ENCODE results near the gene SPEM1. TPM values are rescaled to one million over a fixed set of nuclear protein-coding genes. Genes with fewer than 3 reads are reported as not detected.

SPEM1 gene
- total and polyA plus RNA-seq, 2 of the 13 experiments (the other 11 are each of a cell fraction or from before 2014, with no cell fraction given) = not detected

DNA sequence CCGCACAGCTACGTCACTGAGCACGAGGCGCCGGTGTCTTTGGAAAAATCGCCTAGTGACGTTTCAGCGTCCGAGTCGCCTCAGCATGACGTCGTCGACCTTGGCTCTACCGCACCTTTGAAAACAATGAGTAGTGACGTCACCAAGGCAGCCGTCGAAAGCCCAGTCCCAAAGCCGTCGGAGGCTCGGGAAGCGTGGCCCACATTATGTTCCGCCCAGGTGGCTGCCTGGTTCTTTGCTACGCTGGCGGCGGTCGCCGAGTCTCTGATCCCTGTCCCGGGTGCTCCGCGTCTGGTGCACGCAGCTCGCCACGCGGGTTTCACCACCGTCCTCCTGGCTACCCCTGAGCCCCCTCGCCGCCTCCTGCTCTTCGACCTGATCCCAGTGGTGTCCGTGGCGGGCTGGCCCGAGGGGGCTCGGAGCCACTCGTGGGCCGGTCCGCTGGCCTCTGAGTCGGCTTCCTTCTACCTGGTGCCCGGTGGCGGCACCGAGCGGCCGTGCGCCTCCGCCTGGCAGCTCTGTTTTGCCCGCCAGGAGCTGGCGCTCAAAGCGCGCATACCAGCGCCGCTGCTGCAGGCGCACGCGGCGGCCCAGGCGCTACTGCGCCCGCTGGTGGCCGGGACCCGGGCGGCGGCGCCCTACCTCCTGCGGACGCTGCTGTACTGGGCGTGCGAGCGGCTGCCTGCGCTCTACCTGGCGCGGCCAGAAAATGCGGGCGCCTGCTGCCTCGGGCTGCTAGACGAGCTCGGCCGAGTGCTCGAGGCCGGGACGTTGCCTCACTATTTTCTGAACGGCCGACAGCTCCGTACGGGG is 16.6 kb downstream of the SPEM1 start (continued):
- TF ChIP-seq, protein P1, sequence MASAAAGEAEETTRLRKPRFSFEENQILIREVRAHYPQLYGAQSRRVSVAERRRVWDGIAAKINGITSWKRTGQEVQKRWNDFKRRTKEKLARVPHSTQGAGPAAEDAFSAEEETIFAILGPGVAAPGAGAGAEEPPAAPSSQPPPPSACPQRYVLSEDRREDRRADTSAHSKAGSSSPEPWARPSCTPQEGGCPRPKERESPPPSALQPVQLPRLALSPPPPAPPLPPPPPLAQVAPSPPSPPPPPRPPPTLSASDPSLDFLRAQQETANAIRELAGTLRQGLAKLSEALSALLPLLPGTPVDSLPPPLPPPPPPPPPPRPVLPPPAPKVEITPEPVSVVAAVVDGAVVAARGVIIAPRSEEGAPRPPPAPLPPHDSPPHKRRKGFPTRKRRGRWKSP (CRISPR knock-in tag; IDR thresholded peaks at IDR 0.05) = peak; percentile 90
- peak; percentile 55 for TF ChIP-seq YY1 (IDR thresholded peaks at IDR 0.05; ENCODE audit: insufficient read depth, insufficient replicate concordance, low read depth, low read length)
- TF ChIP-seq, protein P2, sequence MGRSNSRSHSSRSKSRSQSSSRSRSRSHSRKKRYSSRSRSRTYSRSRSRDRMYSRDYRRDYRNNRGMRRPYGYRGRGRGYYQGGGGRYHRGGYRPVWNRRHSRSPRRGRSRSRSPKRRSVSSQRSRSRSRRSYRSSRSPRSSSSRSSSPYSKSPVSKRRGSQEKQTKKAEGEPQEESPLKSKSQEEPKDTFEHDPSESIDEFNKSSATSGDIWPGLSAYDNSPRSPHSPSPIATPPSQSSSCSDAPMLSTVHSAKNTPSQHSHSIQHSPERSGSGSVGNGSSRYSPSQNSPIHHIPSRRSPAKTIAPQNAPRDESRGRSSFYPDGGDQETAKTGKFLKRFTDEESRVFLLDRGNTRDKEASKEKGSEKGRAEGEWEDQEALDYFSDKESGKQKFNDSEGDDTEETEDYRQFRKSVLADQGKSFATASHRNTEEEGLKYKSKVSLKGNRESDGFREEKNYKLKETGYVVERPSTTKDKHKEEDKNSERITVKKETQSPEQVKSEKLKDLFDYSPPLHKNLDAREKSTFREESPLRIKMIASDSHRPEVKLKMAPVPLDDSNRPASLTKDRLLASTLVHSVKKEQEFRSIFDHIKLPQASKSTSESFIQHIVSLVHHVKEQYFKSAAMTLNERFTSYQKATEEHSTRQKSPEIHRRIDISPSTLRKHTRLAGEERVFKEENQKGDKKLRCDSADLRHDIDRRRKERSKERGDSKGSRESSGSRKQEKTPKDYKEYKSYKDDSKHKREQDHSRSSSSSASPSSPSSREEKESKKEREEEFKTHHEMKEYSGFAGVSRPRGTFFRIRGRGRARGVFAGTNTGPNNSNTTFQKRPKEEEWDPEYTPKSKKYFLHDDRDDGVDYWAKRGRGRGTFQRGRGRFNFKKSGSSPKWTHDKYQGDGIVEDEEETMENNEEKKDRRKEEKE (IDR thresholded peaks at IDR 0.05) = no peak
- 0 out of 2 replicates have a peak, but pooled peaks have one; percentile 52 for TF ChIP-seq HNRNPL (IDR thresholded peaks at IDR 0.05; ENCODE audit: low read depth, low read length)
- no peak for TF ChIP-seq TEAD2 (CRISPR knock-in tag; IDR thresholded peaks at IDR 0.05)
- TF ChIP-seq, protein P3, sequence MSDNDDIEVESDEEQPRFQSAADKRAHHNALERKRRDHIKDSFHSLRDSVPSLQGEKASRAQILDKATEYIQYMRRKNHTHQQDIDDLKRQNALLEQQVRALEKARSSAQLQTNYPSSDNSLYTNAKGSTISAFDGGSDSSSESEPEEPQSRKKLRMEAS (IDR thresholded peaks at IDR 0.05) = peak; percentile 74
- peak; percentile 34; the same call in 1 of the 2 replicates for TF ChIP-seq ATF7-NPFF (CRISPR knock-in tag; IDR thresholded peaks at IDR 0.05; ENCODE audit: low read depth)
- peak; percentile 78 for TF ChIP-seq TEAD3 (CRISPR knock-in tag; optimal IDR thresholded peaks at IDR 0.05; ENCODE audit: borderline replicate concordance)
- TF ChIP-seq ZNF776 (CRISPR knock-in tag; IDR thresholded peaks at IDR 0.05) = peak; percentile 63; the same call in 1 of the 2 replicates
- TF ChIP-seq DPF2 (CRISPR knock-in tag; IDR thresholded peaks at IDR 0.05; ENCODE audit: borderline replicate concordance, low read depth) = no peak
- TF ChIP-seq NFYB (CRISPR knock-in tag; IDR thresholded peaks at IDR 0.05) = no peak
- TF ChIP-seq, protein P4, sequence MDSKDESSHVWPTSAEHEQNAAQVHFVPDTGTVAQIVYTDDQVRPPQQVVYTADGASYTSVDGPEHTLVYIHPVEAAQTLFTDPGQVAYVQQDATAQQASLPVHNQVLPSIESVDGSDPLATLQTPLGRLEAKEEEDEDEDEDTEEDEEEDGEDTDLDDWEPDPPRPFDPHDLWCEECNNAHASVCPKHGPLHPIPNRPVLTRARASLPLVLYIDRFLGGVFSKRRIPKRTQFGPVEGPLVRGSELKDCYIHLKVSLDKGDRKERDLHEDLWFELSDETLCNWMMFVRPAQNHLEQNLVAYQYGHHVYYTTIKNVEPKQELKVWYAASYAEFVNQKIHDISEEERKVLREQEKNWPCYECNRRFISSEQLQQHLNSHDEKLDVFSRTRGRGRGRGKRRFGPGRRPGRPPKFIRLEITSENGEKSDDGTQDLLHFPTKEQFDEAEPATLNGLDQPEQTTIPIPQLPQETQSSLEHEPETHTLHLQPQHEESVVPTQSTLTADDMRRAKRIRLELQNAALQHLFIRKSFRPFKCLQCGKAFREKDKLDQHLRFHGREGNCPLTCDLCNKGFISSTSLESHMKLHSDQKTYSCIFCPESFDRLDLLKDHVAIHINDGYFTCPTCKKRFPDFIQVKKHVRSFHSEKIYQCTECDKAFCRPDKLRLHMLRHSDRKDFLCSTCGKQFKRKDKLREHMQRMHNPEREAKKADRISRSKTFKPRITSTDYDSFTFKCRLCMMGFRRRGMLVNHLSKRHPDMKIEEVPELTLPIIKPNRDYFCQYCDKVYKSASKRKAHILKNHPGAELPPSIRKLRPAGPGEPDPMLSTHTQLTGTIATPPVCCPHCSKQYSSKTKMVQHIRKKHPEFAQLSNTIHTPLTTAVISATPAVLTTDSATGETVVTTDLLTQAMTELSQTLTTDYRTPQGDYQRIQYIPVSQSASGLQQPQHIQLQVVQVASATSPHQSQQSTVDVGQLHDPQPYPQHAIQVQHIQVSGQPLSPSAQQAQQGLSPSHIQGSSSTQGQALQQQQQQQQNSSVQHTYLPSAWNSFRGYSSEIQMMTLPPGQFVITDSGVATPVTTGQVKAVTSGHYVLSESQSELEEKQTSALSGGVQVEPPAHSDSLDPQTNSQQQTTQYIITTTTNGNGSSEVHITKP (CRISPR knock-in tag; IDR thresholded peaks at IDR 0.05; ENCODE audit: low read depth) = no peak
- no peak for TF ChIP-seq ZNF652 (CRISPR knock-in tag; IDR thresholded peaks at IDR 0.05; ENCODE audit: borderline replicate concordance, low read depth)
- TF ChIP-seq, protein P5, sequence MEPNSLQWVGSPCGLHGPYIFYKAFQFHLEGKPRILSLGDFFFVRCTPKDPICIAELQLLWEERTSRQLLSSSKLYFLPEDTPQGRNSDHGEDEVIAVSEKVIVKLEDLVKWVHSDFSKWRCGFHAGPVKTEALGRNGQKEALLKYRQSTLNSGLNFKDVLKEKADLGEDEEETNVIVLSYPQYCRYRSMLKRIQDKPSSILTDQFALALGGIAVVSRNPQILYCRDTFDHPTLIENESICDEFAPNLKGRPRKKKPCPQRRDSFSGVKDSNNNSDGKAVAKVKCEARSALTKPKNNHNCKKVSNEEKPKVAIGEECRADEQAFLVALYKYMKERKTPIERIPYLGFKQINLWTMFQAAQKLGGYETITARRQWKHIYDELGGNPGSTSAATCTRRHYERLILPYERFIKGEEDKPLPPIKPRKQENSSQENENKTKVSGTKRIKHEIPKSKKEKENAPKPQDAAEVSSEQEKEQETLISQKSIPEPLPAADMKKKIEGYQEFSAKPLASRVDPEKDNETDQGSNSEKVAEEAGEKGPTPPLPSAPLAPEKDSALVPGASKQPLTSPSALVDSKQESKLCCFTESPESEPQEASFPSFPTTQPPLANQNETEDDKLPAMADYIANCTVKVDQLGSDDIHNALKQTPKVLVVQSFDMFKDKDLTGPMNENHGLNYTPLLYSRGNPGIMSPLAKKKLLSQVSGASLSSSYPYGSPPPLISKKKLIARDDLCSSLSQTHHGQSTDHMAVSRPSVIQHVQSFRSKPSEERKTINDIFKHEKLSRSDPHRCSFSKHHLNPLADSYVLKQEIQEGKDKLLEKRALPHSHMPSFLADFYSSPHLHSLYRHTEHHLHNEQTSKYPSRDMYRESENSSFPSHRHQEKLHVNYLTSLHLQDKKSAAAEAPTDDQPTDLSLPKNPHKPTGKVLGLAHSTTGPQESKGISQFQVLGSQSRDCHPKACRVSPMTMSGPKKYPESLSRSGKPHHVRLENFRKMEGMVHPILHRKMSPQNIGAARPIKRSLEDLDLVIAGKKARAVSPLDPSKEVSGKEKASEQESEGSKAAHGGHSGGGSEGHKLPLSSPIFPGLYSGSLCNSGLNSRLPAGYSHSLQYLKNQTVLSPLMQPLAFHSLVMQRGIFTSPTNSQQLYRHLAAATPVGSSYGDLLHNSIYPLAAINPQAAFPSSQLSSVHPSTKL (CRISPR knock-in tag; IDR thresholded peaks at IDR 0.05) = no peak
